CD4-positive, alpha-beta memory T cell (primary cell): ENCODE measurements around the gene ADGRL3. TPM values are rescaled to one million over a fixed set of nuclear protein-coding genes. Genes with fewer than 3 reads are reported as not detected.

Source experiments
- CTCF ChIA-PET: fragments of 350-600 bp; sonication (Branson Sonifier 250); formaldehyde crosslinking; loops from one replicate; lab custom pipeline; 2021; ENCODE audit warnings: inconsistent platforms; ENCODE audit not compliant: partially characterized antibody; lab: Charles Lee
- POLR2A ChIA-PET: fragments of 350-600 bp; sonication (Branson Sonifier 250); formaldehyde crosslinking; loops from one replicate; lab custom pipeline; 2021; ENCODE audit not compliant: partially characterized antibody; lab: Charles Lee
- DNase-seq, 5 donors: peaks; one replicate each; pipeline versions ENCODE4 v3.0.0 to v3.0.0-alpha.2; 2020 to 2022; ENCODE audit warnings: mixed read lengths in 1 of 5
- H3K27ac ChIP-seq: one replicate; pipeline ENCODE4 v1.7.0; 2013; ENCODE audit warnings: low read depth, low read length
- H3K27me3 ChIP-seq: 2 replicates; pipeline ENCODE4 v1.7.0; 2013; ENCODE audit warnings: mild to moderate bottlenecking, low read length, moderate library complexity; ENCODE audit not compliant: insufficient read depth
- H3K36me3 ChIP-seq: 2 replicates; pipeline ENCODE4 v1.7.0; 2013; ENCODE audit warnings: mild to moderate bottlenecking, low read length, moderate library complexity; ENCODE audit not compliant: insufficient read depth
- H3K4me1 ChIP-seq: 2 replicates; pipeline ENCODE4 v1.7.0; 2013; ENCODE audit warnings: mild to moderate bottlenecking, low read length, moderate library complexity; ENCODE audit not compliant: insufficient read depth
- H3K4me3 ChIP-seq, 2 donors: one replicate each; pipeline ENCODE4 v1.7.0; 2013; ENCODE audit warnings: low read length in 2 of 2, mild to moderate bottlenecking in 1 of 2
- H3K9me3 ChIP-seq, 2 donors: one replicate each; pipeline ENCODE4 v1.7.0; 2013; ENCODE audit warnings: low read length in 2 of 2, control low read depth in 1 of 2; ENCODE audit not compliant: control insufficient read depth in 1 of 2
- H3K27ac Mint-ChIP-seq, 7 donors: one replicate each; pipeline ENCODE4 v1.8.0; 2020 to 2021; ENCODE audit warnings: mixed read lengths in 7 of 7, mild to moderate bottlenecking in 6 of 7, inconsistent platforms in 3 of 7, moderate library complexity in 3 of 7
- H3K27me3 Mint-ChIP-seq, 2 donors: one replicate each; pipeline ENCODE4 v1.8.0; 2020 to 2021; ENCODE audit warnings: mixed read lengths in 2 of 2
- H3K36me3 Mint-ChIP-seq, 2 donors: one replicate each; pipeline ENCODE4 v1.8.0; 2020 to 2021; ENCODE audit warnings: mixed read lengths in 2 of 2, inconsistent platforms in 1 of 2, mild to moderate bottlenecking in 1 of 2
- H3K4me1 Mint-ChIP-seq, 4 donors: one replicate each; pipeline ENCODE4 v1.8.0; 2020 to 2021; ENCODE audit warnings: mixed read lengths in 4 of 4, mild to moderate bottlenecking in 1 of 4
- H3K4me3 Mint-ChIP-seq, 8 donors: one replicate each; pipeline ENCODE4 v1.8.0; 2020 to 2021; ENCODE audit warnings: mixed read lengths in 8 of 8, mild to moderate bottlenecking in 7 of 8, moderate library complexity in 6 of 8, inconsistent platforms in 3 of 8
- H3K9me3 Mint-ChIP-seq, 8 donors: one replicate each; pipeline ENCODE4 v1.8.0; 2020 to 2021; ENCODE audit warnings: mixed read lengths in 8 of 8, mild to moderate bottlenecking in 5 of 8, inconsistent platforms in 3 of 8, moderate library complexity in 1 of 8
- intact Hi-C: fragments of 100-400 bp; cut with micrococcal nuclease; formaldehyde crosslinking; loops from one replicate; pipeline ENCODE4 v1.15.1; 2023
- polyA plus RNA-seq, 2 donors: library from polyadenylated mRNA; unstranded; fragments of 300-500 nt; fragmentation: Illumina TruSeq; gene quantifications; one replicate each; pipeline ENCODE4 v1.2.3, GENCODE V29; 2021
- total RNA-seq, 2 experiments: library from RNA; stranded (reverse); gene quantifications; one replicate each; pipeline ENCODE4 v1.2.3, GENCODE V29; 2021

ADGRL3 gene
- total and polyA plus RNA-seq, 4 experiments from 2014 or later, result not detected

- Mint-ChIP-seq H3K9me3 (peaks cover 0 to 28% (median 10%) of the 10 kb centered on the region in 8 donors), H3K4me3 (no peak overlapping the region), H3K36me3 (peaks cover 1 to 4% of the 10 kb centered on the region in 2 donors), H3K27ac (no peak overlapping the region), H3K27me3 (peaks cover 14 to 25% of the 10 kb centered on the region in 2 donors), H3K4me1 (peaks cover 0 to 1% (median 0%) of the 10 kb centered on the region in 4 donors)
- H3K4me3 ChIP-seq, result no peak overlapping the region
- ChIA-PET CTCF (no interaction called here), POLR2A (no interaction called here)
- no peak for DNase-seq
- no peaks in the 10 kb centered on the region for H3K36me3 ChIP-seq
- H3K4me1 ChIP-seq, result no peaks in the 10 kb centered on the region
- intact Hi-C loops, result no loop called here
- no peaks in the 10 kb centered on the region for H3K27me3 ChIP-seq
- H3K9me3 ChIP-seq, result no peaks in the 10 kb centered on the region
- H3K27ac ChIP-seq, result no peak overlapping the region
Measured at GRCh38 chr4:61199873-61200186, 296 bp upstream of the ADGRL3 start.

- H3K27me3 ChIP-seq, result no peaks in the 10 kb centered on the region
- Mint-ChIP-seq H3K27me3 (peaks cover 14 to 25% of the 10 kb centered on the region in 2 donors), H3K4me3 (no peak overlapping the region), H3K36me3 (peaks cover 1 to 4% of the 10 kb centered on the region in 2 donors), H3K27ac (no peak overlapping the region), H3K9me3 (peaks cover 0 to 26% (median 11%) of the 10 kb centered on the region in 8 donors), H3K4me1 (peaks cover 0 to 1% (median 0%) of the 10 kb centered on the region in 4 donors)
- H3K9me3 ChIP-seq, result no peaks in the 10 kb centered on the region
- no peak overlapping the region for H3K27ac ChIP-seq
- no peak overlapping the region for H3K4me3 ChIP-seq
- no peaks in the 10 kb centered on the region for H3K36me3 ChIP-seq
- no peaks in the 10 kb centered on the region for H3K4me1 ChIP-seq
- ChIA-PET CTCF (no interaction called here), POLR2A (no interaction called here)
- no peak for DNase-seq
- intact Hi-C loops, result no loop called here
Measured at GRCh38 chr4:61200916-61201526, 895 bp downstream of the ADGRL3 start.

GRCh38 chr4:61201561-61201960 is 1.4 kb downstream of the ADGRL3 start:
- no peak overlapping the region for H3K27ac ChIP-seq
- no peaks in the 10 kb centered on the region for H3K4me1 ChIP-seq
- peaks cover 1 to 4% of the 10 kb centered on the region in 2 donors for H3K36me3 Mint-ChIP-seq
- peak overlapping the region in 1 of 8 donors; percentile 48 for H3K4me3 Mint-ChIP-seq
- H3K27ac Mint-ChIP-seq, result no peak overlapping the region
- H3K27me3 ChIP-seq, result no peaks in the 10 kb centered on the region
- peaks cover 14 to 25% of the 10 kb centered on the region in 2 donors for H3K27me3 Mint-ChIP-seq
- CTCF ChIA-PET, result no interaction called here
- POLR2A ChIA-PET, result no interaction called here
- no peaks in the 10 kb centered on the region for H3K9me3 ChIP-seq
- H3K4me1 Mint-ChIP-seq, result peaks cover 0 to 1% (median 0%) of the 10 kb centered on the region in 4 donors
- H3K36me3 ChIP-seq, result no peaks in the 10 kb centered on the region
- peaks cover 0 to 22% (median 11%) of the 10 kb centered on the region in 8 donors for H3K9me3 Mint-ChIP-seq
- intact Hi-C loops, result no loop called here
- H3K4me3 ChIP-seq, result no peak overlapping the region
- DNase-seq, result peak in 1 of 5 donors; percentile 0

GRCh38 chr4:61201961-61202637 is 2.0 kb downstream of the ADGRL3 start:
- DNase-seq, result no peak
- ChIA-PET CTCF (no interaction called here), POLR2A (no interaction called here)
- no peak overlapping the region for H3K27ac ChIP-seq
- no peak overlapping the region for H3K4me3 ChIP-seq
- intact Hi-C loops, result no loop called here
- no peaks in the 10 kb centered on the region for H3K4me1 ChIP-seq
- no peak overlapping the region for H3K27ac Mint-ChIP-seq
- H3K4me3 Mint-ChIP-seq, result no peak overlapping the region
- H3K27me3 Mint-ChIP-seq, result peaks cover 14 to 25% of the 10 kb centered on the region in 2 donors
- peaks cover 0 to 22% (median 11%) of the 10 kb centered on the region in 8 donors for H3K9me3 Mint-ChIP-seq
- H3K36me3 Mint-ChIP-seq, result peaks cover 1 to 4% of the 10 kb centered on the region in 2 donors
- no peaks in the 10 kb centered on the region for H3K36me3 ChIP-seq
- no peaks in the 10 kb centered on the region for H3K27me3 ChIP-seq
- peaks cover 0 to 1% (median 0%) of the 10 kb centered on the region in 4 donors for H3K4me1 Mint-ChIP-seq
- H3K9me3 ChIP-seq, result no peaks in the 10 kb centered on the region

GRCh38 chr4:61202638-61203435 is 2.7 kb downstream of the ADGRL3 start:
- H3K36me3 Mint-ChIP-seq, result peaks cover 1 to 4% of the 10 kb centered on the region in 2 donors
- no peak overlapping the region for H3K27ac Mint-ChIP-seq
- H3K4me3 Mint-ChIP-seq, result no peak overlapping the region
- DNase-seq, result no peak
- Histone ChIP-seq H3K9me3 (no peaks in the 10 kb centered on the region), H3K27ac (no peak overlapping the region), H3K4me3 (no peak overlapping the region), H3K4me1 (no peaks in the 10 kb centered on the region), H3K27me3 (no peaks in the 10 kb centered on the region), H3K36me3 (no peaks in the 10 kb centered on the region)
- H3K27me3 Mint-ChIP-seq, result peaks cover 14 to 25% of the 10 kb centered on the region in 2 donors
- peaks cover 0 to 25% (median 13%) of the 10 kb centered on the region in 8 donors for H3K9me3 Mint-ChIP-seq
- ChIA-PET POLR2A (no interaction called here), CTCF (no interaction called here)
- H3K4me1 Mint-ChIP-seq, result peaks cover 0 to 1% (median 0%) of the 10 kb centered on the region in 4 donors
- intact Hi-C loops, result no loop called here

- no peaks in the 10 kb centered on the region for H3K27me3 ChIP-seq
- CTCF ChIA-PET, result no interaction called here
- H3K27me3 Mint-ChIP-seq, result peaks cover 14 to 25% of the 10 kb centered on the region in 2 donors
Measured at GRCh38 chr4:61203436-61203790, 3.3 kb downstream of the ADGRL3 start.

More at GRCh38 chr4:61203436-61203790, 3.3 kb downstream of the ADGRL3 start:
- Mint-ChIP-seq H3K27ac (no peak overlapping the region), H3K4me3 (no peak overlapping the region), H3K4me1 (peaks cover 0 to 1% (median 0%) of the 10 kb centered on the region in 4 donors), H3K36me3 (peaks cover 1 to 4% of the 10 kb centered on the region in 2 donors), H3K9me3 (peaks cover 0 to 30% (median 14%) of the 10 kb centered on the region in 8 donors)
- Histone ChIP-seq H3K27ac (no peak overlapping the region), H3K4me1 (no peaks in the 10 kb centered on the region), H3K9me3 (no peaks in the 10 kb centered on the region), H3K36me3 (no peaks in the 10 kb centered on the region), H3K4me3 (no peak overlapping the region)
- POLR2A ChIA-PET, result no interaction called here
- no peak for DNase-seq
- intact Hi-C loops, result no loop called here
